OCI-LY3 (cell line): ENCODE data around the gene TDRD1.

ENCODE experiments used
- CTCF ChIP-seq: fragments of 200-600, 300-600 bp; sonication (generic); IDR thresholded peaks from 2 replicates; pipeline ENCODE4 v1.5.1; 2014; ENCODE audit warnings: antibody characterized with exemption, low read length, low read depth
- EZH2phosphoT487 ChIP-seq: fragments of 200-600 bp; shearing (Covaris generic); IDR thresholded peaks from 2 replicates; pipeline ENCODE4 v1.6.1; 2018; ENCODE audit warnings: antibody characterized with exemption, mixed run types, low read depth

GRCh38 chr10:114188001-114188400, 8.8 kb downstream of the TDRD1 start:
- TF ChIP-seq CTCF (no peak), EZH2phosphoT487 (no peak)
